Stimulated activated CD8-positive, alpha-beta memory T cell treated with anti-CD3 and anti-CD28 coated beads, Interleukin-7, amount 100 ng/mL, for 48 hours (primary cell): ENCODE results near the gene CAPS.

Source experiments
- DNase-seq, 2 donors: peaks; one replicate each; pipeline ENCODE4 v3.0.0-alpha.2; 2020; ENCODE audit warnings: low read depth in 1 of 2; ENCODE audit errors: extremely low read depth in 1 of 2

Gene CAPS

GRCh38 chr19:5933391-5934068 lies 19.5 kb downstream of the CAPS start:
- no peak for DNase-seq

DNA sequence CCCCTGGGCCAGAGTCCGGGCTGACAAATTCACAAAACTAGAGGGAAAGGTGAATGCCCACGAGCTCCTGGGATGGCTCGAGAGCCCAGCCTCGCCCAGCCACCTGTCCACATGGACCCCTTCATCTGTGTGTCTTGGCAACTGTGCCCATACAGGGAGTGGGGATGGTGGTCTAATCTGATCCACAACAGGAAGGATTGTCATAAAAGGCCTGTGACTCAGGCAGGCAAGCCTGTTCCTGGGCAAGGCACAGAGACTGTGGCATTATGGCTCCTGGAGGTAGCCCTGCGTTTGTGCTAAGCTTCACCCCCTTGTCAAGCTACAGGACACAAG lies 20.0 kb downstream of the CAPS start:
- DNase-seq, result no peak

DNA sequence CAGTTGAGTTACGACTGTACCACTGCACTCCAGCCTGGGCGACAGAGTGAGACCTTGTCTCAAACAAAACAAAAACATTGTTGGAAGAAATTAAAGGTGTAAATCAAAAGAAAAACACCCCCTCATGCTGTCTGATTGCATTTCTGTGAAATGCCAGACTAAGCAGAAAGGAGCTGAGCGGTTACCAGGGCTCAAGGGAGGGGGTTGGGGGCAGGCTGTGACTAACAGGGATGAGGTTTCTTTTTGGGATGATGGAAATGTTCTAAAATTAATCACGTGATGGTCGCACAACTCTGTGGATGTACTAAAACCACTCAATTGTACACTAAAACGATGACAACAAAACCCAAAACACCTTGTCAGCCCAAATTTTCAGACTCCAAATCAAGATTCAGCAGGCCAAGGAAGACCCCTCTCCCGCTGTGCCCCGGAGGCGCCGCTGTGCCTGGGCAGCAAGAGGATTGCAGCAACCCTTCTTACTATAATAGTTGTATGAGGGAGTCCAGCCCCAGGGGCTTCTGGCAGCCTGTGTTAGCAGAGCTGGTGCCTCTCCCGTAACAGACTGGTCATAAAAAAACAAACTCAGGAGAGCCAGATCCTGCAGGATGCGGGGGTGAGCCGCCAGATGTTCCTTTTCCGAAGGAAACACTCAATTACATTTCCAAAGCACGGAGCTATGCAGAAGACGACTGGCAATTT lies 20.9 kb downstream of the CAPS start:
- no peak for DNase-seq

- DNase-seq, result no peak
Measured at GRCh38 chr19:5935473-5936291, 21.6 kb downstream of the CAPS start.

DNA sequence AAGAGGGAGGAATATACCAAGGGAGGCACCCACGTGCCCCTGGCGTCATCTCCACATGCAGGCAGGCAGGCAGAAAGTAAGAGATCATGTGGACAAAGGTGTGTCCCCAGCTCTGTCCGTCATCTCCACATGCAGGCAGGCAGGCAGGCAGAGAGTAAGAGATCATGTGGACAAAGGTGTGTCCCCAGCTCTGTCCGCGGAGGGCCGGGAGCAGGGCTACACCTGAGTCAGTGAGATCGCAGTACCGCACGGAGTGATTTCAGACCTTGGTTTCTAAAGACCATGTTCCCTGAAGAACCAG lies 22.2 kb downstream of the CAPS start:
- no peak for DNase-seq

GRCh38 chr19:5937550-5937949 lies 23.5 kb downstream of the CAPS start:
- no peak for DNase-seq

- DNase-seq, result no peak
Measured at GRCh38 chr19:5940260-5941208, 26.5 kb downstream of the CAPS start.

GRCh38 chr19:5941673-5942072 lies 27.6 kb downstream of the CAPS start:
- no peak for DNase-seq

DNA sequence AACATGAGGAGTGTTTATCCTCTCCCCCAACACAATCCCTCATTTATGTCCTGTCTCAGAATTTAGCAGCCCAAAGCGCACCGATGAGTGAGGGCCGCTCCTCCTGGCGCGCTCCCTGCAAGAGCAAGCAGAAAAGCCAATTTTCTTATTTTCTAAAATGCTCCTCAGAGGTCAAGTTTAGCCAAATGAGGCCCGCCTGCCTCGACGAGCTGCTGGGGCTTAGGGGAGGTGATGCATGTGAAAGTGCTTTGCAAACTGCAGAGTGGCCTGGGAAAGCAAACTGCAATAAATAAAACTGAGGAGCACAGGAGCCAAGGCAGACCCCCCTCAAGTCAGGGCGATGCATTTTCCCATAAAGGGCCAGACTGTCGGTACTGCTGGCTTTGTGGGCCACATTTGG lies 29.0 kb downstream of the CAPS start:
- DNase-seq, result no peak

DNA sequence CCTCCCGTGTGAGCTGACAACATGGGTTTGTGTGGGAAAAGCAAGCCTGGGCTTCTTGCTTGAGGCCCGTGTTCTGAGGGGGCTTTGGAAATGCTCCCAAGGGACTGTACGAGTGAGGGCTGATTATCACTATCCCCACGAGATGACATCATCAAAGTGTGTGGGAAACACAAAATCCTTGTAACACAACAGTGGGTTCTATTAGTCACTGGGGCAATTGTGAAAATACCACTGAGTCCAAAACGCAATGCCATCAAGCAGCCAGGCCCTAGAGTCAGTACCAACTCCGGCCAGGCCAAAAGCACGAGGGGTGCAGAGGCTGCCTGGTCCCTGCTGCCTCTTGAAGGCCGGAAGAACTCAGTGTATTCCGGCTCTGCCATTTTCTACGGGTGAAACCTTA lies 29.6 kb downstream of the CAPS start:
- DNase-seq, result no peak

- no peak for DNase-seq
Measured at GRCh38 chr19:5947435-5947834, 33.4 kb downstream of the CAPS start.

- no peak for DNase-seq
Measured at GRCh38 chr19:5948752-5949564, 34.9 kb downstream of the CAPS start.

DNA sequence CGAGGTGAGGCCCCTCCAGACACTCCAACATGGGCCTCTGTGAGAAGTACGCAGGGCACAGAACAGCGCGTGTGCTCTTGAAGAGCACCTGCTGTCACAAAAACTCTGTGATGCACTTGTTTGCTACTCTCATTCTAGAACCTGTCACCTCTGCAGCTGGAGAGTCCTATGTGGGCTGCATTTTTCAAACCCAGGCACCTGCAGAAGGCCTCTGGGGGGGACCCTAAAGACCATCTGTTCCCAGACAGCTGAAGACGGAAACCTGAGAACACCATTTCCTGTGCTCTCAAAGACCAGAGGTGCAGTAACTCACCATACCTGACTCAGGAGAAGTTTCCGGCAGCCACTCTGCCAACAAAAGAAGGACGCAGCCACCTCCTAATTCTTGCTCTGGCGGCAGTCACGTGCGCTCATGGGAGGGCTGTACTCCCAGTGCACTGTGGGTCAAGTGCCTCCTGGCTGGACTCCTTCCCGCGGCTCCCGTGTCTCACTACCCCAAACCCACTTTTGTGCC lies 35.8 kb downstream of the CAPS start:
- DNase-seq, result peak in 1 of 2 donors; percentile 20

DNA sequence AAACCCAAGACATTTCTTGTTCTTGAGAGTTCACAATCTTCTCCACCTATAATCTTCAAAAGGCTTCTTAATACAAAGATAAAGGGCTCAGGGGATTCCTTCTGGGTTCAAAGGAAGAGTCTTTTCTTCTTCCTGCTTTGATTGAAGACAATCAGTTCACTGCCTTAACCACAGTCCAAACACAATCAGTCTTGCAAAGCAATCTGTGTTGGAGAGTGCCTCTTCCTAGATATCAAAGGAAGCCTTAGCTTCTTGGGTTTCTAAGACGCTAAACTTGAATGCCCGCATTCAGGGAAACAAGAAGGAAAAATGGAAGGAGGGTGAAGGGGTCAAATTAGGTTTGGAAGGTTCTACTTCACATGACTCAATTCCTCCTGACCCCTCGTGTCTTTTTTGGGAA lies 36.7 kb downstream of the CAPS start:
- DNase-seq, result no peak

GRCh38 chr19:5951338-5951861 lies 37.3 kb downstream of the CAPS start:
- DNase-seq, result no peak

DNA sequence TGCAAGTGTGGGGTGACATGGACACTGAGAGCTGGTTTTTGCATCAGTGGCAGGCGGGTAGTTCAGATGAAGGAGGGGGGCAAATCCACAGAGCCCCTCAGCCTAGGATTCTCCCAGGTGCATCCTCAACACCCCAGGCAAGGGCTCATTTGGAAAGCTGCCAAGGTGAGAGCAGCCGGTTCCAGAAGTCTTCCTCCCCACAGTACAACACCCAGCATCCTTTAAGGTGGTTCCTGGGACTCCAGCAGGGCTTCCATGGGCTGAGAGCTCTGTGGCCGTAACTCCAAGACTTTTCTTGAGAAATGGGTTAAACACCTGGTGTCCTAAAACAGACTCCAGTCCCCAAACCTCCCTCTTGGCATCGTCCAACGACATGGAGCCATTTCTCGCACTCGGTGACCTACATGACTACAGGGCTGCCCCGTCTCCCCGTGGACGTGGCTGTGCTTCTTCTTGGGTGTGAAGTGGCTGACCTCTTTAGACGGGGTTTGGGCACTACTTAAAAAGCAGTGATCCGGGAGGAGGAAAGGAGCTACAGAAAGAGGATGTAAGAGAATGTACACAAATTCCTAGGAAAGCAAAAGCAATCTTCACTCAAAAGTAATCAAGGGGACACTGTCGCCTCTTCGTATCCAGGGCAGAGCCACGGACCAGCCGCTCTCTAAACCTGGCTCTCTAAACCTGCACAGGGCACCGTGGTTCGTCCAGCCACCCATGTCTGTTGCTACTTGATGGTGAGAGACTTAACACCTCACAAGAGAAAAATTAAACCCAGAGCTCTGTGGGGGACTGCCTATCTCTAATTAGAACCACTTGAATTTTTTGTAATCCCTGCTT lies 38.4 kb downstream of the CAPS start:
- no peak for DNase-seq

GRCh38 chr19:5953030-5953589 lies 39.1 kb downstream of the CAPS start:
- DNase-seq, result no peak

DNA sequence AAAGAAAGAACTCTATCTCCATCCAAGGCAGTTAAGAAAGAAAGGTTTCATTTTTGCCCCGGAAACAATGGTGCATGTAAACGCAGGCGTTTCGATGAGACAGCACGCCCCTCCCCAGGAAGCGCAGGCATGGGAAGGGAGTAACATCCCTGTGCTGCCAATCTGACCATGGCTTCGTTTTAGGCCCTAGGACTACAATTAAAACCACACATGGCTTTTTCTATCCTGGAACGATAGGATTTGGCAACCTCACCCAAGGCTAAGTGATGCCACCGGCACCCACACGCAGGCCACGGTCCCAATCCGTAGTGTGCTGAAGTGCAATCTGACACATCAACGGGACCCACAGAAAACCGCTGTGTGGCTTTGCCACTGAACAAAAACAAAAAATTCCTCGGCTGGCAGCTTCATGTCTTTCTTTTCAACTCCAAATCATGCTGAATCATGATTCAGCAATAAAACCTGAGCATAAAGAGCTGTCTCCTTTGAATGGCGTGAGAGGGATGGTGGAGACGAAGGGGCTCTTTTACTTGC lies 39.7 kb downstream of the CAPS start:
- DNase-seq, result no peak
